COR-L47 (cell line): ENCODE data around the gene AP1S3.
"Not testable (repeated sequence)": the region's sequence is repeated elsewhere in the genome, so short reads cannot be mapped to it uniquely, and the experiment has no call there.

Source experiments
- DNase-seq: peaks from one replicate; lab custom pipeline; 2025; lab: John Stamatoyannopoulos, UW

AP1S3 gene

GRCh38 chr2:223853425-223853837 is 16.0 kb upstream of the AP1S3 start:
- no peak for DNase-seq

DNA sequence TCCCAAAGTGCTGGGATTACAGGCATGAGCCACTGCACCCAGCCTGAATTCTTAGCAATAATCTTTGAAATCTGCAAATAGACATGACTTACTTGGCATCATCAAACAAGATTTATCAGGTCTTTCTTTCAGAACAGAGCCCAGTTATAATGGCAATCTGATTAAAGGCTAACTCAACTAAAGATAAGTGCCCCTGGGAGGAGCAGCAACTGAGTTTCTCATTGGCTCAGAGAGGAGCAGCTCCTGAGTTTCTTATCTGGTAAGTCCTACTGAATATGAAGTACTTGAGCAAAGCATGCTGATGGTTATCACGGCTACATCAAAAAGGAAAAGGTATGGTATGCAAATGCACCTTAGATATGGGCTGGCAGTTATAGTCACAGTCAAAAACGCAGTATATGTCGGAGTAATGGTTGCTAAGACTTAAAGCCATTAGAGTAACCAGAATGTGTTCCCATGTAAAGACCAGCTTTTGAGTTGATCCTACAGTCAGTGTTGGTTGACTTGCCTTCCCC is 15.0 kb upstream of the AP1S3 start:
- no peak for DNase-seq

DNA sequence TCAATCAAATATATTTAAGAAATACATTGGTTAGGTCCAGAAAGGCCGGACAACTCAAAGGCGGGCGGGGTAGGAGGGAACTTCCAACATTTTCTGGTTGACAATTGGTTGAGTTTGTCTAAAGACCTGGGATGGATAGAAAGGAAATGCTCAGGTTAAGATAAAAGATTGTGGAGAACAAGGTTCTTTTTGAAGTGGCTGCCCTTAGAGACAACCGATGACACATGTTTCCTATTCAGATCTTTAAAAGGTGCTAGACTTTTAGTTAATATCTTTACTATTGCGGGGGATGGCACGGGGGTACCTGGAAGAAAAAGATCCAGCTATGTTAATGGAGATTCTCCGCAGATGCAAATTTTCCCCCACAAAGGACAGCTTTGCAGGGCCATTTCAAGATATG is 10.0 kb upstream of the AP1S3 start:
- DNase-seq, result no peak

DNA sequence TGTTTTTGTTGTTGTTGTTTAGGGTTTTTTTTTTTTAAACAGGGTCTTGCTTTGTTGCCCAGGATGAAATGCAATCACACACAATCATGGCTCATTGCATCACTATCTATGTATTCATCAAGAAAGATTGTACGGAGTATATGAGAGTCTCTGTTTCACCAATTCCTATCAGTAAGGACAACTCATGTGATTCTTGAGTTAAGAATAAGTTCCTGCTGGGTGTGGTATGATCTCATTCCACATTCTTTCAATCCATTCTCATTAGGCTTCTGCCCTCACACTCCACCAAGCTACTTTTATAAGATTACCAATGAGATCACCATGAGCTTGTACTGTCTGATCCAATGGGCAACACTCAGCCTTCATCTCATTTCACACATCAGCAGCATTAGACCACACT is 9.1 kb upstream of the AP1S3 start:
- no peak for DNase-seq

GRCh38 chr2:223841436-223842190 is 4.2 kb upstream of the AP1S3 start:
- no peak for DNase-seq

DNA sequence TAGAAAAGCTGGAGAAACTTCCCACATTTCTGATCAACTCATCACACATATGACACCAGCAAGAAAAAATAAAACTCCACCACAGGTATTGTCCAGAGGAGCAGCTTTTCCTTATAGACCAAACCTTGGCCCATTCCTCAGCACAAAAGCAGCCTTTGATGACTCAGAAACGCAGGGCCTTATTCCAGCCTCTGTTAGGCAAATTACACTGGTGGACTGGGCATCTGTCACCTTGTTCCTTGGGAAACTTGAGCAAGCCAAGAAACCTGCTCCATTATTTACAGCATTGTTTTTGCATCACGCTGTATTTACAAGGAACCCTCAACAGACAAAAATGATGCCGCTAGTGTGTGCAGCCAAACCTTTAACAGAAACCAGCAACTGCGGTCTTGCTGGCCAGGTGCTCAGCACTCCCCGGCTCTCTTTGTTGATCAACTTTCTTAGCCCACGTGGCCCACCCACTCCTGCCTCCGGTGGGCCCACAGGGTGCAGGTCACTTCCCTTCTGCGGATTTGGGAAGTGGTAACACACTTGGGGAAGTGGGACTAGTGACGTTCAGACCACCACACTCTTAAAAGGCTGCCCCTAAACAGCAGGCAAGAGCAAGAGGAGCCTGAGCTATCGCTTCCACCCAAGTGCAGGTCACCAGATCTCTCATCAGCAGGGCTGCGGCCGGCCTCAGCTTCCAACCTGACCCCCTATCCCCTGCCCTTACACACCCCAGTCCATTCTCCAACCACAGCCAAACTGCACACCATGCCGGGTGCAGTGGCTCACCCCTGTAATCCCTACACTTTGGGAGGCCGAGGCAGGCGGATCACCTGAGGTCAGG is 1.5 kb downstream of the AP1S3 start:
- DNase-seq, result no peak

DNA sequence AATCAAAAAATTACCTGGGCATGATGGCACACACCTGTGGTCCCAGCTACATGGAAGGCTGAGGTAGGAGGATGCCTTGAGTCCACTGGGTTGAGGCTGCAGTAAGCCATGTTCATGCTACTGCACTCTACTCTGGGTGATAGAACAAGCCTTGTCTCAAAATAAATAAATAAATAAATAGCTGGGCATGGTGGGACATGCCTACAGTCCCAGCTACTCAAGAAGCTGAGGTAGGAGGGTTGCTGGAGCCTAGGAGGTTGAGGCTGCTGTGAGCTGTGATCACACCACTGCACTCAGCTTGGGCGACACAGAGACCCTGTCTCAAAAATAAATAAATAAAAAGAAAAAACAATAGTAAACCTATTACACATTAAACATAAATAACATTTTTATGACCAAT is 3.0 kb downstream of the AP1S3 start:
- no peak for DNase-seq

- DNase-seq, result no peak
Observed at GRCh38 chr2:223832241-223832903, 5.0 kb downstream of the AP1S3 start.

DNA sequence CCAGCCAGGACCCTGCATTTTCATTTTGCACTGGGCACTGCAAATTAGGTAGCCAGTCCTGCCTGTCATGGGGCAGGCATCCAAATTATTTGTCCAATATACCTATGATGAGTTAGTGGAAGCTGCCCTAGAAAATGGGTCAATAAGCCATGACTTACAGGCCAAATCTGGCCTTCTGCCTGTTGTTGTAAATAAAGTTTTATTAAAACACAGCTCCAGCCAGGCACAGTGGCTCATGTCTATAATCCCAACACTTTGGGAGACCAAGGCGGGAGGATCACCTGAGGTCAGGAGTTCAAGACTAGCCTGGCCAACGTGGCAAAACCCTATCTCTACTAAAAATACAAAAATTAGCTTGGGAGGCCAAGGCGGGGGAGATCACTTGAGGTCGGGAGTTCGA is 8.3 kb downstream of the AP1S3 start:
- DNase-seq, result no peak

- no peak for DNase-seq
Observed at GRCh38 chr2:223828314-223828713, 9.1 kb downstream of the AP1S3 start.

GRCh38 chr2:223826995-223827394 is 10.4 kb downstream of the AP1S3 start:
- DNase-seq, result no peak

- DNase-seq, result no peak
Observed at GRCh38 chr2:223824301-223824700, 13.1 kb downstream of the AP1S3 start.

- DNase-seq, result no peak
Observed at GRCh38 chr2:223822818-223823217, 14.6 kb downstream of the AP1S3 start.

GRCh38 chr2:223820549-223820948 is 16.8 kb downstream of the AP1S3 start:
- no peak for DNase-seq

DNA sequence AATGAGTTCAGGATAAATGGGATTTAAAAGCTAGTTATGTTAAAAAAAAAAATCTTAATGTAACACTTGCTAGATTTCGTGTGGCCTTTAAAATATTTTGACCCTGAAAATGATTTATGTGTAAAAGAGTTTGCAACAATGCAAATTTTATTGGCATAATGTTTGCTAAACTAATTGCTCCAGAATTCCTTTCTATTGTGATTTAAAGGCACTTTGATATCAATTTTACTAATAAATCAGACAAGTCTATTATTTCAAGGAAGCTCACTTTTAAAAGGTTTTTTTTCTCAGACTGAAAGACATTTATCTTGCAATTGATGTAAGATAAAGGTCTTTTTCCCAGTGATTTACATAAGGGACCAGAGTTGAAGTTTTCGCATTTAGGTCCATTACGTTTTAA is 17.5 kb downstream of the AP1S3 start:
- no peak for DNase-seq

DNA sequence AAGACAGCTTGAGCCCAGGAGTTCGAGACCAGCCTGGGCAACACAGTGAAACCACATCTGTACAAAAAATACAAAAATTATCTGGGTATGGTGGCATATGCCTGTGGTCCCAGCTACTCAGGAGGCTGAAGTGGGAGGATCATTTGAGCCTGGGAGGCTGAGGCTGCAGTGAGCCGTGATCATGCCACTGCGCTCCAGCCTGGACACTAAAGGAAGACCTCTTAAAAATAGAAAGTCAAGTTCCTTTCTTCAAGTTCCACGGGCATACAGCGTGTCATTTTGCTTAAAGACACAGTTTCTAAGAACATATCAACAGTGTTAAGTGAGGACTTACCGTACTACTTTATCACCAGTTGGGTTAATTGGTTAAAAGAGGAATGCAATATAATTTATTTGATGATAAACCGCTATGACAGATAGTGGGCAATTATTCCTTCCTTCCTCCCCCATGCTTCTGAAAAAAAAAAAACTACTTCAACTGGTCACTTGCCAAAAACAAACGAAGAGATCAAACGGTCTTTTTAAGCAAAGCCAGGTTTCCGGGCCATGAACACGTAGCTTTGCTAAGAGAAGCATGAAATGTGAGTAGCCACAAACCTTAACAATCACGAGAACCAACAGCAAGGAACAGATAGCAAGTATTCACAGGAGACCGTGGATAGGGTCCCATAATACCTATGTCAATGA is 21.4 kb downstream of the AP1S3 start:
- DNase-seq, result no peak

GRCh38 chr2:223815186-223815883 is 22.0 kb downstream of the AP1S3 start:
- peak; percentile 15 for DNase-seq

DNA sequence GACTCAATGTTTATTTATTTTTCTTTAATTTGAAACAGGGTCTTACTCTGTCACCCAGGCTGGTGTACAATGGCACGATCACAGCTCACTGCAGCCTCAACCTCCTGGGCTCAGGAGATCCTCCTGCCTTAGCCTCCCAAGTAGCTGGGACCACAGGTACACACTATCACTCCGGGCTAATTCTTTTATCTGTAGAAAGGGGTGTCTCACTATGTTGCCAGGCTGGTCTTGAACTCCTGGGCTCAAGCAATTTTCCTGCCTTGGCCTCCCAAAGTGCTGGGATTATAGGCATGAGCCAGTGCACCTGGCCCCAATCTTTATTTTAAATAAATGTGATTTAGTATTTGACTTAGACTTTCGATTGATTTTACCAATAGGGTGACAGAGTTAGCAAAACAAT is 22.6 kb downstream of the AP1S3 start:
- not testable (repeated sequence) for DNase-seq

GRCh38 chr2:223813329-223813728 is 24.1 kb downstream of the AP1S3 start:
- no peak for DNase-seq

DNA sequence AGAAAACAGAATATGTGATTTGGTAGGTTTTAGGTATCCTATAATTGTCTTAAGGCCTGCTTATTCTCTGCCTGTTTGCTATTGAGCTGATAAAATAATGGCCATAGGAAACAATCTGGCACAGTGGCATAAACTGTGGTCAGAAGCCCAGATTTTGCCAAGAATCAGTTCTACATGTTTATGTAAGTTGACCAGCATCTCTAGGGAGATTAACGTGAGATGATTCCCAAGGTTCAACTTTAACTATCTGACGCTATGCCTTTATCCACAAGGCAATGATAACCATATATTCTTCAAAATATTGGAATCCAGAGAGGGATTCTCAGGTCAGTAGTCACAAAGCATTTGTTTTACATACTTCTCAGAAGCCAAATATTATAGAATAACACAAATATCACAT is 25.6 kb downstream of the AP1S3 start:
- DNase-seq, result no peak

GRCh38 chr2:223805008-223805407 is 32.4 kb downstream of the AP1S3 start:
- no peak for DNase-seq
